Panc1 (cell line): ENCODE results near the gene LDLRAD4.

Experiments
- POLR2AphosphoS5 ChIP-seq: IDR thresholded peaks from 2 replicates; pipeline ENCODE4 v1.6.1; 2012; ENCODE audit warnings: mild to moderate bottlenecking, low read depth, low read length, moderate library complexity
- SIN3A ChIP-seq: IDR thresholded peaks from 2 replicates; pipeline ENCODE4 v1.6.1; 2012; ENCODE audit warnings: low read depth, mild to moderate bottlenecking, low read length, moderate library complexity, borderline replicate concordance; ENCODE audit not compliant: insufficient read depth
- TCF7L2 ChIP-seq: IDR thresholded peaks from 2 replicates; pipeline ENCODE4 v1.6.1; 2011; ENCODE audit warnings: mild to moderate bottlenecking, low read depth, low read length, inconsistent platforms
- TF ChIP-seq, protein P1 (sequence below), 2 experiments: IDR thresholded peaks; 2 replicates each; pipeline ENCODE4 v1.6.1; 2011 to 2012; ENCODE audit warnings: low read depth in 2 of 2, control low read depth in 1 of 2, low read length in 1 of 2, mild to moderate bottlenecking in 1 of 2, moderate library complexity in 1 of 2; ENCODE audit not compliant: insufficient read depth in 1 of 2
- TF ChIP-seq, protein P2 (sequence below): fragments of 450-650 bp; IDR thresholded peaks from 2 replicates; pipeline ENCODE4 v1.5.1; 2017; ENCODE audit warnings: mild to moderate bottlenecking

DNA sequence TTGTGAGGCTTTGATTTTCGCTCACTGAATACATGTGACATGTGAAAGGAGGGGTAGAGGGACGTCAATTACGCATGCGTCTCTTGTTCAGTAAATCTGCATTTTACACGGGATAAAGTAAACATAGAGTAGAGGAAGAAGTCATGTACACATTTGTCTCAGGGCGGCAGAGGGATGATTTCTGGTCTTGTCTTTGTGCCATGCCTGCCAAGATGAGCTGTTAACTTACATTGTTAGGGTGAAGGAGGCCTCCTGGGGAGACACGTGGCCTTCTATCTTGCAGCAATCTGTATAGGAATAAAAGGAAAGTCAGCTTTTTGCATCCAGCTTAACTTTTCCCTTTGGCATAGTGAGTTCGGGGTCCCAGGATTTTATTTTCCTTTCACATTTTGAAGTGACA, 106.3 kb downstream of the LDLRAD4 start:
- TF ChIP-seq POLR2AphosphoS5 (no peak), TCF7L2 (no peak), SIN3A (no peak)
- TF ChIP-seq, protein P1, sequence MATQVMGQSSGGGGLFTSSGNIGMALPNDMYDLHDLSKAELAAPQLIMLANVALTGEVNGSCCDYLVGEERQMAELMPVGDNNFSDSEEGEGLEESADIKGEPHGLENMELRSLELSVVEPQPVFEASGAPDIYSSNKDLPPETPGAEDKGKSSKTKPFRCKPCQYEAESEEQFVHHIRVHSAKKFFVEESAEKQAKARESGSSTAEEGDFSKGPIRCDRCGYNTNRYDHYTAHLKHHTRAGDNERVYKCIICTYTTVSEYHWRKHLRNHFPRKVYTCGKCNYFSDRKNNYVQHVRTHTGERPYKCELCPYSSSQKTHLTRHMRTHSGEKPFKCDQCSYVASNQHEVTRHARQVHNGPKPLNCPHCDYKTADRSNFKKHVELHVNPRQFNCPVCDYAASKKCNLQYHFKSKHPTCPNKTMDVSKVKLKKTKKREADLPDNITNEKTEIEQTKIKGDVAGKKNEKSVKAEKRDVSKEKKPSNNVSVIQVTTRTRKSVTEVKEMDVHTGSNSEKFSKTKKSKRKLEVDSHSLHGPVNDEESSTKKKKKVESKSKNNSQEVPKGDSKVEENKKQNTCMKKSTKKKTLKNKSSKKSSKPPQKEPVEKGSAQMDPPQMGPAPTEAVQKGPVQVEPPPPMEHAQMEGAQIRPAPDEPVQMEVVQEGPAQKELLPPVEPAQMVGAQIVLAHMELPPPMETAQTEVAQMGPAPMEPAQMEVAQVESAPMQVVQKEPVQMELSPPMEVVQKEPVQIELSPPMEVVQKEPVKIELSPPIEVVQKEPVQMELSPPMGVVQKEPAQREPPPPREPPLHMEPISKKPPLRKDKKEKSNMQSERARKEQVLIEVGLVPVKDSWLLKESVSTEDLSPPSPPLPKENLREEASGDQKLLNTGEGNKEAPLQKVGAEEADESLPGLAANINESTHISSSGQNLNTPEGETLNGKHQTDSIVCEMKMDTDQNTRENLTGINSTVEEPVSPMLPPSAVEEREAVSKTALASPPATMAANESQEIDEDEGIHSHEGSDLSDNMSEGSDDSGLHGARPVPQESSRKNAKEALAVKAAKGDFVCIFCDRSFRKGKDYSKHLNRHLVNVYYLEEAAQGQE (IDR thresholded peaks at IDR 0.05; ENCODE audit: insufficient read depth in 1 of 2, low read depth in 2 of 2, low read length in 1 of 2): no peak
- TF ChIP-seq, protein P2, sequence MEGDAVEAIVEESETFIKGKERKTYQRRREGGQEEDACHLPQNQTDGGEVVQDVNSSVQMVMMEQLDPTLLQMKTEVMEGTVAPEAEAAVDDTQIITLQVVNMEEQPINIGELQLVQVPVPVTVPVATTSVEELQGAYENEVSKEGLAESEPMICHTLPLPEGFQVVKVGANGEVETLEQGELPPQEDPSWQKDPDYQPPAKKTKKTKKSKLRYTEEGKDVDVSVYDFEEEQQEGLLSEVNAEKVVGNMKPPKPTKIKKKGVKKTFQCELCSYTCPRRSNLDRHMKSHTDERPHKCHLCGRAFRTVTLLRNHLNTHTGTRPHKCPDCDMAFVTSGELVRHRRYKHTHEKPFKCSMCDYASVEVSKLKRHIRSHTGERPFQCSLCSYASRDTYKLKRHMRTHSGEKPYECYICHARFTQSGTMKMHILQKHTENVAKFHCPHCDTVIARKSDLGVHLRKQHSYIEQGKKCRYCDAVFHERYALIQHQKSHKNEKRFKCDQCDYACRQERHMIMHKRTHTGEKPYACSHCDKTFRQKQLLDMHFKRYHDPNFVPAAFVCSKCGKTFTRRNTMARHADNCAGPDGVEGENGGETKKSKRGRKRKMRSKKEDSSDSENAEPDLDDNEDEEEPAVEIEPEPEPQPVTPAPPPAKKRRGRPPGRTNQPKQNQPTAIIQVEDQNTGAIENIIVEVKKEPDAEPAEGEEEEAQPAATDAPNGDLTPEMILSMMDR: no peak
